ENCODE measurements around the gene PPP1R12A.

GRCh38 chr12:79769860-79770485, 164.9 kb downstream of the PPP1R12A start:
- TF ChIP-seq, protein P1, sequence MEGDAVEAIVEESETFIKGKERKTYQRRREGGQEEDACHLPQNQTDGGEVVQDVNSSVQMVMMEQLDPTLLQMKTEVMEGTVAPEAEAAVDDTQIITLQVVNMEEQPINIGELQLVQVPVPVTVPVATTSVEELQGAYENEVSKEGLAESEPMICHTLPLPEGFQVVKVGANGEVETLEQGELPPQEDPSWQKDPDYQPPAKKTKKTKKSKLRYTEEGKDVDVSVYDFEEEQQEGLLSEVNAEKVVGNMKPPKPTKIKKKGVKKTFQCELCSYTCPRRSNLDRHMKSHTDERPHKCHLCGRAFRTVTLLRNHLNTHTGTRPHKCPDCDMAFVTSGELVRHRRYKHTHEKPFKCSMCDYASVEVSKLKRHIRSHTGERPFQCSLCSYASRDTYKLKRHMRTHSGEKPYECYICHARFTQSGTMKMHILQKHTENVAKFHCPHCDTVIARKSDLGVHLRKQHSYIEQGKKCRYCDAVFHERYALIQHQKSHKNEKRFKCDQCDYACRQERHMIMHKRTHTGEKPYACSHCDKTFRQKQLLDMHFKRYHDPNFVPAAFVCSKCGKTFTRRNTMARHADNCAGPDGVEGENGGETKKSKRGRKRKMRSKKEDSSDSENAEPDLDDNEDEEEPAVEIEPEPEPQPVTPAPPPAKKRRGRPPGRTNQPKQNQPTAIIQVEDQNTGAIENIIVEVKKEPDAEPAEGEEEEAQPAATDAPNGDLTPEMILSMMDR (IDR thresholded peaks at IDR 0.05; ENCODE audit: low read depth, low read length): no peak
- TF ChIP-seq EZH2phosphoT487 (IDR thresholded peaks at IDR 0.05; ENCODE audit: low read depth): no peak
